Measurements from ENCODE around the gene SLC2A9. TPM values are rescaled to one million over a fixed set of nuclear protein-coding genes. Genes with fewer than 3 reads are reported as not detected.
A peak's percentile ranks its signal among the peaks of the same experiment; 100 is the strongest.

Gene SLC2A9
- total RNA-seq, 2 experiments from 2014 or later = 0.54 TPM

GRCh38 chr4:9820343-9820742 is 201.0 kb downstream of the SLC2A9 start:
- ChIA-PET POLR2A (no interaction called here), CTCF (interaction anchor here (1.1 kb wide), 1 partner anchor 56 kb away, joined by 3 read pairs; no protein-coding TSS in a partner anchor)
- TF ChIP-seq, protein P1, sequence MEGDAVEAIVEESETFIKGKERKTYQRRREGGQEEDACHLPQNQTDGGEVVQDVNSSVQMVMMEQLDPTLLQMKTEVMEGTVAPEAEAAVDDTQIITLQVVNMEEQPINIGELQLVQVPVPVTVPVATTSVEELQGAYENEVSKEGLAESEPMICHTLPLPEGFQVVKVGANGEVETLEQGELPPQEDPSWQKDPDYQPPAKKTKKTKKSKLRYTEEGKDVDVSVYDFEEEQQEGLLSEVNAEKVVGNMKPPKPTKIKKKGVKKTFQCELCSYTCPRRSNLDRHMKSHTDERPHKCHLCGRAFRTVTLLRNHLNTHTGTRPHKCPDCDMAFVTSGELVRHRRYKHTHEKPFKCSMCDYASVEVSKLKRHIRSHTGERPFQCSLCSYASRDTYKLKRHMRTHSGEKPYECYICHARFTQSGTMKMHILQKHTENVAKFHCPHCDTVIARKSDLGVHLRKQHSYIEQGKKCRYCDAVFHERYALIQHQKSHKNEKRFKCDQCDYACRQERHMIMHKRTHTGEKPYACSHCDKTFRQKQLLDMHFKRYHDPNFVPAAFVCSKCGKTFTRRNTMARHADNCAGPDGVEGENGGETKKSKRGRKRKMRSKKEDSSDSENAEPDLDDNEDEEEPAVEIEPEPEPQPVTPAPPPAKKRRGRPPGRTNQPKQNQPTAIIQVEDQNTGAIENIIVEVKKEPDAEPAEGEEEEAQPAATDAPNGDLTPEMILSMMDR (IDR thresholded peaks at IDR 0.05) = no peak
- no peak overlapping the region for H3K4me3 Mint-ChIP-seq
- H3K36me3 Mint-ChIP-seq (ENCODE audit: low read depth) = no peaks in the 10 kb centered on the region
- ATAC-seq (no peak), DNase-seq (no peak)
- intact Hi-C loops (cut with micrococcal nuclease) = no loop called here
- no peak overlapping the region for H3K27ac Mint-ChIP-seq
- H3K9me3 Mint-ChIP-seq = no peaks in the 10 kb centered on the region
- peaks cover 12% of the 10 kb centered on the region for H3K27me3 Mint-ChIP-seq
- H3K4me1 Mint-ChIP-seq (ENCODE audit: low read depth) = peaks cover 10% of the 10 kb centered on the region

DNA sequence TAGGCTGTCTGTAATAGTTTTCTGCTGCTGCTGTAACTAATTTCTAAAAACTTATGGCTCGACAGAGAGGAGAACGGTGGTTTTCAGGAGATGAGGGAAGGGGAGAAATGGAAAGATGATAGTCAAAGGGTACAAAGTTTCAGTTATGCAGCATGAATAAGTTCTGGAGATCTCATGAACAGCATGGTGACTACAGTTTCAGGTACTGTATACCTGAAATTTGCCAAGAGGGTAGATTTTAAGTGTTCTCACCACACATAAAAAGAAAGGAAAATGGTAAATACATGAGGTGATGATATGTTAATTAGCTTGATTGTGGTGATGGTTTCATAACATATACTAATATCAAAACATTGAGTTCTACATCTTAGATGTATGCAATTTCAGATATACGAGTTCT is 205.0 kb downstream of the SLC2A9 start:
- Mint-ChIP-seq H3K27me3 (peaks cover 12% of the 10 kb centered on the region), H3K27ac (no peak overlapping the region), H3K36me3 (ENCODE audit: low read depth) (no peaks in the 10 kb centered on the region), H3K4me3 (no peak overlapping the region), H3K9me3 (no peaks in the 10 kb centered on the region), H3K4me1 (ENCODE audit: low read depth) (peaks cover 10% of the 10 kb centered on the region)
- CTCF ChIA-PET = no interaction called here
- intact Hi-C loops (cut with micrococcal nuclease) = no loop called here
- DNase-seq (no peak), ATAC-seq (no peak)
- TF ChIP-seq, protein P1 (IDR thresholded peaks at IDR 0.05) = no peak
- POLR2A ChIA-PET = no interaction called here

DNA sequence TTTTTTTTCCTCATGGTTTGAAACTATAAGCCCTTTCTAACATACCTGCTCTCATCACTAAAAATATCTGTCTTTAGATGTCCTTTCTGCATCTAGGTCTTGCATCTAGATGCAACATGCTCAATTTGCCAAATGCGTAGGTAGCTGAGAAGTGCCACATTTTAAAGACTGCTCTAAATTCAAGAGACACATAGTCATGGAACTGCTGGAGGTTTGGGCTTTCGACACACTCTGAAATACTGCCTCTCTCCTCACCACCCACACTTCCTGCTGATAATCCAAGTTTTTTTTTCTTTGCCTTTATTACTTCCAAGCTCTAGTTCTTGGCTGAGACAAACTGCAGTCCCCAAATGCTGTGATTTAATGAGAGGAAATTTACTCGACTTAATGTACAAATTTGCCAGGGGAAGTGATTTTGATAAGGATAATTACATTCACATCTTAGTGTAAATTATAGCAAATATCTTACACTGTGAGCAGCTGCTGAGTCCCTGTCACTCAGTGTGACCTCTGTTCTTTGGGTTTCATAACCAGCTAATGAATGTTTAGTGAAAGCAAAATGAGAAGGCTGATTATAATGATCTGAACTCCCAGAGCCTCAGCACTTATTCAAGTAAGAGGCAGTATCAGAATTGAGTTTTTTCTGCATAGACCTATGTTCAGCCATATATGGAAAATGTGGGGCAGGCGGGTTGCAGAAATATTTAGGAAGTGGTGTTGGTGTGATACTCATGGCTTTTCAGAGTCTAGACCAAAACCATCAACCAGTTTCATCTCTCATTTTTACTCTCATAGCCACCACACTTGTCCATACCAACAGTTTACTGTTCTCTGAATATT is 208.6 kb downstream of the SLC2A9 start:
- H3K27ac Mint-ChIP-seq = no peak overlapping the region
- no peaks in the 10 kb centered on the region for H3K36me3 Mint-ChIP-seq (ENCODE audit: low read depth)
- CTCF ChIA-PET = no interaction called here
- TF ChIP-seq, protein P1 (IDR thresholded peaks at IDR 0.05) = no peak
- ATAC-seq (peak; percentile 73), DNase-seq (peak; percentile 62)
- H3K4me1 Mint-ChIP-seq (ENCODE audit: low read depth) = peaks cover 10% of the 10 kb centered on the region
- H3K27me3 Mint-ChIP-seq = peaks cover 21% of the 10 kb centered on the region
- POLR2A ChIA-PET = no interaction called here
- intact Hi-C loops (cut with micrococcal nuclease) = no loop called here
- H3K9me3 Mint-ChIP-seq = no peaks in the 10 kb centered on the region
- H3K4me3 Mint-ChIP-seq = no peak overlapping the region

- Mint-ChIP-seq H3K9me3 (no peaks in the 10 kb centered on the region), H3K4me1 (ENCODE audit: low read depth) (peaks cover 10% of the 10 kb centered on the region), H3K27ac (no peak overlapping the region), H3K36me3 (ENCODE audit: low read depth) (no peaks in the 10 kb centered on the region), H3K27me3 (peaks cover 21% of the 10 kb centered on the region), H3K4me3 (no peak overlapping the region)
- intact Hi-C loops (cut with micrococcal nuclease) = no loop called here
- DNase-seq = no peak
- no peak for ATAC-seq
- TF ChIP-seq, protein P1 (IDR thresholded peaks at IDR 0.05) = no peak
- POLR2A ChIA-PET = no interaction called here
- CTCF ChIA-PET = no interaction called here
Observed at GRCh38 chr4:9811806-9812205, 209.5 kb downstream of the SLC2A9 start.

DNA sequence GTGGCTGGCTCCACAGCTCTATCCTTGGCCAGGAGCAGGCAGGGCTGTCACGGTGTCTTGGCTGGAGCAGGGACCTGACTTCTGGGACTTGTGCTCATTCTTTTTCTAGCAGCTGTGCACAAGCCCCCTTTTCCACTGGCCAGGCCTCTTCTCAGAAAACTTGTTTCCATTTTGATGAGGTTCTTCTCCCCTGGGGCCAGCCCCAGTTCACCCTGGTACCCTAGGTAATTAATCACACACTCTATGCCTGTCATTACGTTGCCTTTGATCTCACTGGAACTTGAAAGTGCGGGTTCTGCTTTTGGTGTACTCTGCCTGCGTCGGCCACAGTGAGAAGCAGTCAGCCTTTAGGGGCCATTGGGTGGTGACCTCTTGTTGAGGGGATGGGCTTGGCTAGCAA is 213.2 kb downstream of the SLC2A9 start:
- peaks cover 5% of the 10 kb centered on the region for H3K4me1 Mint-ChIP-seq (ENCODE audit: low read depth)
- peaks cover 17% of the 10 kb centered on the region for H3K27me3 Mint-ChIP-seq
- ChIA-PET CTCF (no interaction called here), POLR2A (no interaction called here)
- no peaks in the 10 kb centered on the region for H3K36me3 Mint-ChIP-seq (ENCODE audit: low read depth)
- ATAC-seq (no peak), DNase-seq (no peak)
- TF ChIP-seq, protein P1 (IDR thresholded peaks at IDR 0.05) = no peak
- intact Hi-C loops (cut with micrococcal nuclease) = no loop called here
- H3K4me3 Mint-ChIP-seq = no peak overlapping the region
- H3K27ac Mint-ChIP-seq = no peak overlapping the region
- H3K9me3 Mint-ChIP-seq = no peaks in the 10 kb centered on the region

Data from activated CD8-positive, alpha-beta T cell treated with anti-CD3 and anti-CD28 coated beads for 36 hours (primary cell).